ENCODE data around the gene IQCN. TPM values are rescaled to one million over a fixed set of nuclear protein-coding genes. Genes with fewer than 3 reads are reported as not detected.

IQCN gene
- total and polyA plus RNA-seq, 2 donors (not counting 1 experiment from before 2014, with no cell fraction given): 52.0 to 63.6 TPM

DNA sequence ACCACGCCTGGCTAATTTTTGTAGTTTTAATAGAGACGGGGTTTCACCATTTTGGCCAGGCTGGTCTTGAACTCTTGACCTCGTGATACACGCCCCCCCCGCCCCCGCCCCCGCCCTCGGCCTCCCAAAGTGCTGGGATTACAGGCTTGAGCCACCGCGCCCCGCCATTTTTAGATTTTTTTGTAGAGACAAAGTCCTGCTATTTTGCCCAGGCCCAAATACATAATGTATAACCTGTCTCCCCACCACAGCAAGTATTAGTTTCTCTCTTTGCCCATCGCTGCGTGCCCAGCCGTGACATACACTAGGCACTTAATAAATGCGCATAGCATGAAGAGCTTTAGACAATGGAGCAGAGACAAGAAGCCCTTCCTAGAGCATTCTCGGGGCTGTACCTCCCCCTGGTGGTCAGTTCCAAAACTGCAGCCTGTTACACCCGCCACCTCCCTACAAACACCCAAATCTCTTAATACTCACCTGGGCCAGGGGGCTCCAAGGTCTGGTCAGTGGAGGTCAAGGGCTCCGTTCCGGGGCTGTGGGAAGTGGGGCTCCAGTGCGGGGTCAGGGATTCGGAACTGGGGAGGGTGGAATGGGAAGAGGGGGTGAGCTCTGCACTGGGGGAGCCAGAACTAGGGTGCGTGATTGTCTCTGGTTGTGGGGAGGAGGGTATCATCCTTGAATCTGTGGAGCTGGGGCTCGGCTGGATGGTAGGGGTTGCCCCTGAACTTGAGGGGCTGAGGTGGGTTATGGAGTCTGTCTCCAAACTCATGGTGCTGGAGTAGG, 22.5 kb downstream of the IQCN start:
- H3K79me2 ChIP-seq (ENCODE audit: control insufficient read depth, insufficient read depth, low read length): peaks cover 3% of the 10 kb centered on the region
- intact Hi-C loops (cut with micrococcal nuclease): loop anchor here (1.0 to 5.0 kb wide), 8 partner anchors 43 to 313 kb away; partner anchors contain the start of genes MAST3 and RAB3A
- peak overlapping the region; percentile 7 for H3K4me2 ChIP-seq (replicated peaks; ENCODE audit: low read depth, low read length, poor library complexity, severe bottlenecking)
- H3K36me3 ChIP-seq (replicated peaks in 1 of 2; ENCODE audit: control extremely low read depth in 1 of 2, control insufficient read depth in 1 of 2, extremely low read depth in 1 of 2, insufficient read depth in 2 of 2, low read length in 1 of 2): no peaks in the 10 kb centered on the region
- peaks cover 10% of the 10 kb centered on the region for H4K20me1 ChIP-seq (ENCODE audit: control insufficient read depth, insufficient read depth, low read length, poor library complexity, severe bottlenecking)
- no peak overlapping the region for H2AFZ ChIP-seq (ENCODE audit: insufficient read depth, low read depth, low read length, poor library complexity, severe bottlenecking)
- 23% methylated on average over 15 of the region's 23 CpGs for WGBS (ENCODE audit: insufficient coverage)
- Mint-ChIP-seq H3K27me3 (peaks cover 4% of the 10 kb centered on the region), H3K4me3 (no peak overlapping the region), H3K27ac (peak overlapping the region; percentile 5), H3K4me1 (peaks cover 29% of the 10 kb centered on the region), H3K9me3 (ENCODE audit: insufficient read depth) (no peaks in the 10 kb centered on the region)
- ChIA-PET POLR2A (interaction anchor here (0.6 to 1.8 kb wide), 9 partner anchors 9 to 87 kb away, joined by 3 to 7 read pairs (median 4); partner anchors contain the start of genes IQCN and MPV17L2), CTCF (interaction anchor here (0.5 to 8.0 kb wide), 47 partner anchors 11 to 314 kb away, joined by 3 to 152 read pairs (median 5); partner anchors contain the start of genes JUND, MPV17L2, PIK3R2 and RAB3A)
- H3K9me3 ChIP-seq (ENCODE audit: control extremely low read depth in 1 of 3, control insufficient read depth in 2 of 3, insufficient read depth in 1 of 3, low read length in 2 of 3): peaks cover 0 to 12% (median 2%) of the 10 kb centered on the region in 3 donors
- TF ChIP-seq, protein P1, sequence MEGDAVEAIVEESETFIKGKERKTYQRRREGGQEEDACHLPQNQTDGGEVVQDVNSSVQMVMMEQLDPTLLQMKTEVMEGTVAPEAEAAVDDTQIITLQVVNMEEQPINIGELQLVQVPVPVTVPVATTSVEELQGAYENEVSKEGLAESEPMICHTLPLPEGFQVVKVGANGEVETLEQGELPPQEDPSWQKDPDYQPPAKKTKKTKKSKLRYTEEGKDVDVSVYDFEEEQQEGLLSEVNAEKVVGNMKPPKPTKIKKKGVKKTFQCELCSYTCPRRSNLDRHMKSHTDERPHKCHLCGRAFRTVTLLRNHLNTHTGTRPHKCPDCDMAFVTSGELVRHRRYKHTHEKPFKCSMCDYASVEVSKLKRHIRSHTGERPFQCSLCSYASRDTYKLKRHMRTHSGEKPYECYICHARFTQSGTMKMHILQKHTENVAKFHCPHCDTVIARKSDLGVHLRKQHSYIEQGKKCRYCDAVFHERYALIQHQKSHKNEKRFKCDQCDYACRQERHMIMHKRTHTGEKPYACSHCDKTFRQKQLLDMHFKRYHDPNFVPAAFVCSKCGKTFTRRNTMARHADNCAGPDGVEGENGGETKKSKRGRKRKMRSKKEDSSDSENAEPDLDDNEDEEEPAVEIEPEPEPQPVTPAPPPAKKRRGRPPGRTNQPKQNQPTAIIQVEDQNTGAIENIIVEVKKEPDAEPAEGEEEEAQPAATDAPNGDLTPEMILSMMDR (IDR thresholded peaks at IDR 0.05): peak; percentile 87
- TF ChIP-seq EZH2 (IDR thresholded peaks at IDR 0.05; ENCODE audit: borderline replicate concordance, insufficient read depth, low read depth, low read length, poor library complexity, severe bottlenecking): no peak
- peaks cover 0 to 25% (median 2%) of the 10 kb centered on the region in 4 experiments for H3K27me3 ChIP-seq (replicated peaks in 1 of 4; ENCODE audit: control extremely low read depth in 1 of 4, control insufficient read depth in 3 of 4, insufficient read depth in 4 of 4, low read length in 3 of 4)
- H3K27ac ChIP-seq (ENCODE audit: low read length in 2 of 2): no peak overlapping the region
- no peak overlapping the region for H3K4me3 ChIP-seq (ENCODE audit: control extremely low read depth in 1 of 5, extremely low read depth in 1 of 5, insufficient read depth in 1 of 5, low read depth in 2 of 5, low read length in 4 of 5)
- peak; percentile 88 for DNase-seq
- H3K9ac ChIP-seq (ENCODE audit: low read length): no peak overlapping the region
- ATAC-seq (ENCODE audit: low read depth): peak; percentile 74
- H3K4me1 ChIP-seq (ENCODE audit: control insufficient read depth in 2 of 2, insufficient read depth in 2 of 2, low read length in 2 of 2): peaks cover 28 to 38% of the 10 kb centered on the region in 2 donors
